GM21576 (cell line): ENCODE results near the gene SVIL.
"Not testable (repeated sequence)": the region's sequence is repeated elsewhere in the genome, so short reads cannot be mapped to it uniquely, and the experiment has no call there.

Experiments
- ATAC-seq: cut with Tn5 transposase; IDR thresholded peaks from one replicate; pipeline ENCODE4 v1.9.1; 2021; ENCODE audit warnings: mild to moderate bottlenecking, moderate library complexity; ENCODE audit not compliant: unreplicated experiment

The SVIL gene

DNA sequence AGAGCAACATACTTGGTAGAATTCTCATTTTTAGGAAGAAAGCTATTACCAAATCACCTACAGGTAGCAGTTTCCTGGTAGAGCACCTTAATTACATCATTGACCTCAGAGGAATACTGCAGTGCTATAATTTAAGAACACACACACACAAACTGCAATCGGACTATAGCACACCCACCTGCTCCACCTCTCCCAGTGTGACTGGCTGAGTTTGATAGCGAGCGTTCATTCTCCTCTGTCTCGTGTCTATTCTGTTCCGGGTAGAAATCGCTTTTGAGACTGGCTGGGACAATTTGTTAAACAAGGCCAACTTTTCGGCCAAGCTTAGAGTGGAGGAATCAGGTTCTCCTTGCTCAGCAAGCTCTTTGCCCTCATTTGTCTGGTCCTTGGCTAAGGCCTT is 110.5 kb downstream of the SVIL start:
- no peak for ATAC-seq

DNA sequence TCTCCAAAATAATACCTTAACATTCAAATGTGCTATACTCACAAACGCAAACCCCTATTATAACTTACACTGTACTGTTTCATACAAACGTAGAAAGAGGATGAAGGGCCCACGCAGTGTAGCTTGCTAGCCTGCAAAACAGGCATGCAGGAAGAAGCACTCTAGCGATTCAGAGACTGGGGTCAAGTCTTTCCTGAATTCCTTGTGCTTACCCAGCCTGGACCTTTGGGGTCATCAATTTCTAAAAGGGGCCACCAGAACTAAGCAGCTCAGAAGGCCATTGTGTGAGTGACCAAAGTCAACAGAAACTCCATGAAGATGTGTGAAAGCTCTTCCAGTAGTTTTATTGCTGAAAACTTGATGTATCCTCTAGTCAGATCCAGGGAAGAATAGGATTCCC is 111.9 kb downstream of the SVIL start:
- no peak for ATAC-seq

DNA sequence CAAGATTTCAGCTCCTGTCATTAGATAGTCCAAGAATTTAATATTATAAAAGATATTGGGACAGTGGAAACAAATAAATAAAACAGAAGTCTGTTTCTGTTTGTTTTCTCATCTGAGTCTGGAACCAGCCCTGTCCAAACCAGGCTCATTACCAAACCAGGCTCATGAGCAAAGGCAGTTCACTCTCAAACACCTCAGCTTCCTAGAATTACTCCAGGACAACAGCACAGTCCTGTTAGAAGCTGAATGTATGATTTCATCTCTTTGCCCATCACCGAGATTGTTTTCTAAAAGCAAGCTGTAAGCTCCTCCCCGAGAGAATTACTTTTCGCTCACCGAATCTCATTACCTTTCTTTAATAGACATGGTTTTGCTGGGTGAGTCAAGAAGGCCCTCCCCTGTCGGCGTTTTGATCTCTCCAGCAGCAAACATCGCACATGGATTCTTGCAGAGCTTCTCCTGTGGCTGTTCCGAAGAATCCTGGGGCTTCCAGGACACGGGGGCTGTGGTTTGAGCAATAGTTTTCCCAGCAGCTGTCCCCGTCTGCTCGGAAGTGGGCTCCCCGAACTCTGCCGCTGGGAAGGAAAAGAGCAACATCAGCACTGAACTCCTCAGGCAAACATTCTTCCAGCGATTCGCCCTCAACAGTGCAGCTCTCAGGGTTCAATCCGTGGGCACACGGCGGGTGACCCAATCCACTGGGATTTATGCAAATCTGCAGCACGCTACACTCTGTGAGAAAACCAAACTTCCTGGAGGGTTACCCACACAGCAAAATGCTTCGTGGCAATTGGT is 112.5 kb downstream of the SVIL start:
- no peak for ATAC-seq

DNA sequence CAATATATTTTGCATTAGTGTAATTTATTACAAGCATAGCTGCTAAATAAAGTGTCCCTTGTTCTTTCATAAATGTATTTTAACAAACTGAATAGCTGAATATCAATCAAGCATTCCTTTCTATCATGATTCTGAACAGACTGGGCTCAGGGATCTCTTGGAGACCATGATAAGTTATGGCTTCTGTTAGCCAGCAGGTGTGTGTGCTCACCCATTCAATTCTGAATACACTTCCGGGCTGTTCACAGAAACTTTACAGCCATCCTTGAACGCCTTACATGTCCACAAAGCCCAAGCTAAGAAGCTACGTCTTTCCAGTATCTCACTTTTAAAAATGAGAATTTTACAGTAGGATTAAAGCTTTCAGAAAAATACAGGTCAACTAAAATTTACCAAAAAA is 115.1 kb downstream of the SVIL start:
- ATAC-seq: no peak

DNA sequence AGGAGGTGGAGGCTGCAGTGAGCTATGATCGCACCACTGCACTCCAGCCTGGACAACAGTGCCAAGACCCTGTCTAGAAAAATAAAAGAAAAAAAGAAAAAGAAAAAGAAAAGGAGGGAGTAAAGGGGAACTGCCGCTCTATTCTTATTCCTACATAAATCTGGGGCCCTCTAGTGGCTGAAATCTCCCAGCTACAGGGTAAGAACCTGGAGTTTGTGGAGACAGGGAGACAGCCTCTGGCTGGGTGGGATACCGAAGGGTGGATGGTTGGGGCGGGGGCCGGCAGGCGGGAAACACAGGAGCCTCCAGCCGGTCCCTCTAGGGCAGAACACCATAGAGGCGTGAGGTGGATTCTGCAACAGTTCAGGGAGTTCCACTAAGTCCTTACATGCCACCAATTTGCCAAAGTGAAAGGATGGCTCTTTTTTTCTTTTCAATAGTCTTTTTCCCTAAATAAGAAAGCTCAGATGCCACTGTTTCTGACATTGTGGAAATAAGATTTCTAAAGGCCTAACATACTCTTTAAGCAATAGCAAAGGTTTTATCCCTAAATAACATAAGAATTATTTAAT is 117.3 kb downstream of the SVIL start:
- no peak for ATAC-seq

DNA sequence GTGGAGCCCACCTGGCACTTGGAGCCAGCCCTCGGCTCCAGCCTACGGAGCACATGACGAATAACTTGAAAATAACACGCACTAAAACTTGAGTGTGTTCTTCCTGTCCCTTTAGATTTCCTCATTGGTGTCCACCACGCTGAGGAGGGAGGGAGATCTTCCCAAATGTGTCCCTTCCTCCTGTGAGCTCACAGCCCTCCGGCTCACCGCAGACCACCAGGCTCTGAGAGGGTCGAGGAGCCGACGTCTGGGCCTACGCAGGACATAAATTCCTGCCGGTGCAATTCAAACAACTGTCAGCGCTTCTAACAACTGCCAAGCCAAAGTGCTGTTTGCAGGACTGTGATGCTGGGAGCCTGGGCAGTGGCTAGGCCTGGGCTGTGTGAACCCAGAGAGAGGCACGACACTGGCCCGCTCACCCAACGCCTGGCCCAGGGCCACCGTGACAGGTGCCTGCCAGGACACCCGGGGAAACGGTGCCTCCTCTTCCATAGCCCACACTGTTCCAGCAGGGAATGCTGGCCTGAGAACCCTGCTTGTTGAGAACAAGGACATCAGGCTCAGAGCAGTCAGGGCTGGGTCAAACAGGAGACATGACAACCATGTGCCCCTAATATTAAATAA is 118.3 kb downstream of the SVIL start:
- ATAC-seq: not testable (repeated sequence)

DNA sequence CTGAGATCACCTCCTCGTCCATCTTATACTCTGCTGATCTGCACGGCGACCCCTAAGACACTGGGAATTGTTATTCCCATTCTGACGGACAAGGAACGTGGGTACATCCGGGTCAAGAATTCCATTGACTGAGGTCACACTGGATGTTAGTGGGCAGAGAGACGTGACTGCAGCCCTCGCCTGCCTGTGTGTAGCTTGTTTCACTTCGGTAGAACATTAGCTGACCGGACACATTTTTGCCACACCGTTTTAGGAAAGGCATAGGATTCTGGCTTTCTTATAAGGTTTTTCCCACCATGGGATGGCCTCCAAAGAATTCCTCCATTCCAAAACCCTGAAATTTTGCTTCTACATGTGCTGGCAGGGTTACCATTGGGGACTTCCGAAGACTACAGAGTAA is 118.9 kb downstream of the SVIL start:
- ATAC-seq: not testable (repeated sequence)

DNA sequence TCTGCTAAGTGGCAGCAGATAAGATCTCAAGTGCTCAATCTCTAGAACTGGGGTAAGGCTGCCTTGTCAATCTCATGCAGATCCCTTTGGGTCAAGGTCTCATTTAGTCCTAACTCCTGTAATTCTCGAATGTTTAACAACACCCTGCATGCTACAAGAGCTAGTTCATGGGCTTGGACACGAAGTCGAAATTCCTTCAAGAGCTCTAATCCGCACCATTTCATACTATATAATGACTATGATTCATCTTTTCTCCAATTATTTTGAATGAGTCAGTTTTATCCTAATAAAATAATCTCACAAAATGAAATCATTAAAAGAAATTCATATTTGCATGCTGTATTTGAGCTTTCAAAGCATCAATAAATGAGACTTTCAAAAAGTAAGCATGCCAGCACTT is 119.7 kb downstream of the SVIL start:
- ATAC-seq: not testable (repeated sequence)

DNA sequence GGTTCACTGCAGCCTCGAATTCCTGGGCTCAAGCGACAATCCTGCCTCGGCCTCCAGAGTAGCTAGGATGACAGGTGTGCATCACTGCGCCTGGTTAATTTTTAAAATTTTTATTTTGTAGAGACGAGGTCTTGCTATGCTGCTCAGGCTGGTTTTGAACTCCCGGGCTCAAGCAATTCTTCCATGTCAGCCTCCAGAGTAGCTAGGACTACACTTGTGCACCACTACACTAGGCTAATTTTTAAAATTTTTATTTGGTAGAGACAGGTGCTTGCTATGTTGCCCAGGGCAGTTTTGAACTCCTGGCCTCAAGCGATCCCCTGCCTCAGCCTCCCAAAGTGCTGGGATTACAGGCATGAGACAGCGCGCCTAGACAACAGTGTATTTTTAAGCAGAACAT is 120.5 kb downstream of the SVIL start:
- ATAC-seq: no peak

DNA sequence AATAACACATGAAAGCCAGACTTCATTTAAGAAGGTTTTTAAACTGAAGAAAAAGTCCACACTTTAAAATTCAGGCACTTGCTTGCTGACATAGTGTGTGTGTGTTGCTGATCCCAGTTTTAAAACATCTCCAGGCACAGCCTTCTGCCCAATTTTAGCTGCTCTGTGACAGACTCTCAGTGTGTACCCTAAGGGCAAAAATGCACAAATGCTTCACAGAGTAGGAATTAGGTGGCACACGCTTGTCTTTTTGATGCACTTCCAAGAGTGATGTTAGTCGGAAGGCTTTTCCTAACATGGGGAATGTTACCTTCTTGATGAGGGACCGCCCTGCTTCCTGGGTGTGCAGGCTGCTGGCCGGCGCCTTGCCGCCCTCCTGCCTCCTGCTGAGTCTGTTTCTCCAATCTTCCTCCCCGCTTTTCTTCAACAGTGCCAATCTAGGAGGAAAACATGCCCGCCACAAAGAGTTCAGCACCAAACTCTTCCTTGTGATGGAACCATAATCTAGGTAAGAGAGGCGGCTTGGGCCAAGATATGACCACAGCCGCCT is 122.3 kb downstream of the SVIL start:
- ATAC-seq: no peak

DNA sequence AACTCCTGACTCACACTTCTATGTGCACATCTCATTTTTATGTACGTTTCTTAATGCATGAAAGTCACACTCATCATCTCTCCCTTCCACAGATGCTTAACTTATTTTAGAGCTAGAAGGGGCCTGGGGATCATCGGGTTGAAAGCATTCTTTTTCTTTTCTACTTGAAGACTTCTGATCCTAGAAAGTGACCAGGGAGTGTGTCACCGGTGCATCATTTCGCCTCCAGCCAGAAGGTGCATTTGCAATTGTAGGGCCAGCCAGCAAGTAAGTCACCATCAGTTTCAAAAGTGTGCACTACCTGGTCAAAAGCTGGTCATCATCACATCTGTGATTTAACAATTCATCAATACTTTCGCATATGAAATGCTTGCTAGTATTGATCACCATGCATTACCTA is 123.0 kb downstream of the SVIL start:
- ATAC-seq: not testable (repeated sequence)

DNA sequence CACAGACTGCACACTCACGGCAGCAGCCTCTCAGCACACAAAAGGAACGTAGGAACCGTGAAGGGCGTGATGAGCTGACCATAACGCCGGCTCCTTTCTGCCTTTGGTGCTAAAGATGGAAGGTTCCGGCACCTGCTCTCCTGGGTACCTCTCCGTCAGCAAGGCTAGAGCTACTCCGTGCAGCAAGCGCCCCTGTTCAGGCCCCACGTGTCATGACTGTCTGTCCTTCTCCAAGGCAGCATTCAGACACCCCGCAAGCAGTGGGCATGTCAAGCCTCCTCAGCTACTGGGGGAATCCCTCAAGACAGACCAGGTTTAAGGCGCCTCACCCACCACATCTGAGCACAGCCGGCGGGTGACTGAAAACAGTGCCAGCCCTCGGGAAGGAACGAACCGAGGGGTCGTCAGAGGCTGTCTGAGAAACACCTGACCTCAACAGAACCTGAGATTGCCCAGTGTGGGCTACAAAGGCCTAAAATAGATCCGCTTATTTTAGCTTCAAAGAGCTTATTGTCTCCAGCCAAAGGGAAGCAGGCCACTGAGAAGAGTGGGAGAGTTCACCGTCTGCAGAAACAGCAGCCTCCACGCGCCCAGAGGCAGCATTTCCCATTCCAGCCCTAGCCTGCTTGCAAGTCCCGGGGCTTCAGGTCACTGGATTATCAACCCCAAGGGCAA is 124.2 kb downstream of the SVIL start:
- ATAC-seq: not testable (repeated sequence)

DNA sequence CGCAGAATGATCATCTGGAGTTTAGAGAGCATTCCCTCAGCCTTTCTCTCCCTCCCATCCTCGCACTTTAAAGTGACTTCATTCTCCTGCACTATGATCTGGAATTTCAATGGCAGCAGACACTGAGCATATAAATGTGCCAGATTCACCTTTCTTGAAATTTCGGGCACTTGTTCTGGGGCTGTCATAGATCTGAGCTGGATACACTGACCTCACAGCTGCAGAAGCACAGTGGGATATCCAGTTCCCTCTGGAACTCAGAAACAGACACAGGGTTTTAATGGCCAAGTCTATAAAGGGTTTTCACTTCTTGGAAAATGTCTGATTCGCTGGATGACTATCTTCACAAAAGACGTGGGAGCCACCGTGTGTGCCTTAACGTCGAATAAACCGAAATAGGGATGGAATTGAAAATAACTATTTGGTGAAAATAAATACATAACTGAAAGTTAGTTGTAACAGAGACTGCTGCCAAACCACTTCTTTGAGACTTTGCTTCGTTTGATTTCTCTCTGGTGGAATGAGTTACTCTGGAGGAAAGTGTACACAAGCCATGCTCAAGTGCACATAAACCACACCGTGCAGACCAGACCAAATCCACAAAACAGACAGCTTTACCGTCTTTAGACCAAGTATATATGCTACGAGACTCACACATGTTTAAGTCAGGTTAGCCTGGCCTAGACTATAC is 126.1 kb downstream of the SVIL start:
- ATAC-seq: no peak

DNA sequence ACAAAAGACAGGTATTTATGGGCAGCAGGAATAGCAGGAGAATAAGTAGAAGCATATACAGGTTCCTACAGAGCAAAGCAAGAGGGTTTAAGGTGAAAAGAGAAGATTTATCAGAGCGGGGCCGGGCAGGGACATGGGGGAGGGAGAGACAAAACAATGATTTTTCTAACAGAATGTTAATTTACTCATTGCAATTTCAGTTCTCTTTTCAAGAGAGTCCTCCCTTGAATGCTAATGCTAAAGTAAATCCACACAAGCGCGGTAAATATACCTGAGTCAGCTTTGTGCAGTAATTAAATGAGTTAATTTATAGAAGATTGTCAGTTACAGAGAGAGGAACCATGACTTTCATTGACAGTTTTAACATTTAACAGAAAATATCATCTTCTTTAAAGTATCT is 127.0 kb downstream of the SVIL start:
- ATAC-seq: not testable (repeated sequence)

DNA sequence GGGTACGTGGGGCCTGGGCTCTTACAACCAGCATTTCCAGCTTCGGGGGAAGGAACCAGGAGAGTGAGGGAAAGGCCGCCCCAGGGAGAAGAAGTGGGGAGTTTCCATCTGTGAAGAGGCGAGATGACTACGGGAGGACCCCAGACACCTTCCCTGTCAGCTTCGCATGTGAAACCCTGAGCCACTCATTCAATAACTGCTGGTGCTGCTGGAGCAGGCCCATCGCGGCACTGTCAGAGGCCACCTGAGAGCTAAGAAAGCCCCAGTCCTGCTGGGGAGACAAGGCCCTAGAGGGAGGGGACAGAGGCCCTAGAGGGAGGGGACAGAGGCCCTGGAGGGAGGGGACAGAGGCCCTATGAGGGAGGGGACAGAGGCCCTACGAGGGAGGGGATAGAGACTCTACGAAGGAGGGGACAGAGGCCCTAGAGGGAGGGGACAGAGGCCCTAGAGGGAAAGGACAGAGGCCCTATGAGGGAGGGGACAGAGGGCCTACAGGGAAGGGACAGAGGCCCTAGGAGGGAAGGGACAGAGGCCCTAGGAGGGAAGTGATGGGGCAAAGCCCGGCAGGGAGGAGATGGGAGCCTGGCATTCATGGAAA is 128.3 kb downstream of the SVIL start:
- not testable (repeated sequence) for ATAC-seq

DNA sequence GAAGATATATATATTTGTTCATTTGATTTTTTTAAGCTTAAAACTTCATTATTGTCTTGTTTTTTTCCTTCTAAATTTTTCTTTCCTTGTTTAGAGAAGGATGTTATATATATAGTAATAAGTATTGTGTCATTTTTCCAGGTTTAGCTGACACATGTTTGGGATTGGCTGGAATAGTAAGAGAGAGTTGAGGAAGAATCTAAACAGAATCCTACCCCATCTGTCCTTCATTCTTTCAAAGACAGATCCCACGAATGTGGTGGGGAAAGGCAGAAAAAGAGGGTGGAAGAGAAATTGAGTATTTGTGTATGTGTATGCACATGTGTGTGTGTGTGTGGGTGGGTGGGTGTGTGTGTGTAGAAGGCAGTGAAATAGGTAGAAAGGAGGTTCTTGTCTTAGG is 132.4 kb downstream of the SVIL start:
- ATAC-seq: no peak

DNA sequence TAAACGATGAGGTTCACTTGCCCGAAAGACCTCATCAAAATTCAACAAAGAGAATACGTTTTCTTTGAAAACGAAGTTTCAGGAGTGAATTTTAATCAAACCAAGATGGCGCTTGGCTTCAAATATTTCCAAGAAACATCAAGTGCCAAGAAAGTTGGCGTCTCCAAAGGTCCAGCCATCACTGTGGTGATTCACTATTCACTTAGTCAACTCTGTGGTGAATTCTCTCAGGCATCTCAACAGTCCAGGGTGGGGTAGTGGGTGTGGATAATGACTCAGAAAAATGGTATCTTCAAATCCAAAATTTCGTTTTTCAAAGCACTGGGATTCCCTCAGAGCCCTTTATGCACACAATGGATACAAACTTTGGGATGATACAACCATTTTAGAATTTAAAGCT is 133.1 kb downstream of the SVIL start:
- ATAC-seq: no peak

DNA sequence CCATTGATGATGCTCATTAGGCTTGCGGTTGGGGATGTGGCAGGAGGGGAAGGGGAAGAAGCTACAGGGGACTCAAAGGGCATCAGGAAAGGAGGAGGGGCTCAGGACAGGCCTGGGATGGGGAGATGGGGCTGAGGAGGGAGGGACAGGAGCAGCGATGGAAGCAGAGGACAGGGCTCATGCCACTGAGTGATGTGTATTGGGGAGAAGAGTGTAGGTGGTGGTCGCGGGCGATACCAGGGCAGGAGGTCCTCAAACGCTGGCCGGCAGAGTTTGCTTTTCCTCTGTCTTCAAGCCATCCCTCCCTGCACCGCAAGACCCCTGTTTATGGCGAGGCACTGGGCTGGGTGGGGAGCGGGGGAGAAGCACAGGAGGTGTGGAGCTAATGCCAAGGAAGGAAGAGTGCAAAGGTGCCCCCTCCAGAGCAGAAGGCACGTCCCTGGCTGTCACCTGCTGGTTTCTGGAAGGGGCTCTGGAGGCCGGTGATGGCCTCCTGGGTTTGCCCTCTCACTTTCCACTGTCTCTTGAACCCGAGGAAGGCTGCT is 134.7 kb downstream of the SVIL start:
- no peak for ATAC-seq

DNA sequence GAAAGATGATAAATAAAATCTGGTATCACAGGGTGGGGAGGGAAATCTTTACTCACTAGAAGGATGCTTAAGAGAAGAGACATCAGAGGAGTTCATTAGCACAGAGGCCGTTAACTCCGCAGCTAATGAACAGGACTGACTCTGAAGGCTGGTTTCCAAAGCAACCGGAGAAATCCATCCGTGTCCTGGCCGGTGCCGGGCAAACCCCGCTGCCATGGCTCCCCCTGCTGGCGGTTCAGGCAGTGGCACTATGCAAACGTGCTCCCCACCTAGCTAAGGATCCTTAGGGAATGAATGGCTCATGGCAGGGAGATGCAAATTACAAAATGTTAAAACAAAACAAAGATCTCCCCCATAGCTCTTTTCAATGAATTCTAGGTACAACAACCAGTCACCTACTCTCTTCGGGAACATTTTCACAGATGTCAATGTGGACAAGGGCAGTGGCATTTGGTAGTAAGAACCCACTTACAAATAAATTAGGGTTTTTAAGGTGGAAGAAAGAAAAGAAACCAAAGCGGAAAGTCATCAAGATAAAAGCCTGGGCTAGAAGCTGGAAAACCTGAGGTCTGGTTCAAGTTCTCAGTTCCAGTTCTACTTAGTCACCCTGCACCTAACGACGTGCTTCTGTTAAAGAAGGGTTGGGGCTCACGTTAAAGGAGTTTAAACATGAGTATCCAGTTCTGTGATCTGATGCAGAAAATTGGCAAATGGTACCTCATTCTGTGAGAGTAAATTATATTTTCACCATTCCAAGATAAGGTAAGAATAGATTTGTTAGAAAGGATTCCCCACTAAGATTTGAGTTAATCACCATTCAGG is 138.2 kb downstream of the SVIL start:
- ATAC-seq: peak; percentile 58
